Parathyroid adenoma (tissue), 2 donors: ENCODE results near the gene CAMK1D.

ENCODE experiments used
- H2AFZ ChIP-seq: fragments of 300-600 bp; sonication (generic); one replicate; pipeline ENCODE4 v1.7.0; 2017; ENCODE audit warnings: antibody characterized with exemption, mild to moderate bottlenecking
- H3K27ac ChIP-seq: fragments of 300-600 bp; sonication (generic); one replicate; pipeline ENCODE4 v1.7.0; 2017
- H3K27me3 ChIP-seq: fragments of 300-600 bp; sonication (generic); one replicate; pipeline ENCODE4 v1.7.0; 2017; ENCODE audit warnings: low read length; ENCODE audit not compliant: control insufficient read depth, insufficient read depth
- H3K36me3 ChIP-seq: fragments of 300-600 bp; sonication (generic); one replicate; pipeline ENCODE4 v1.7.0; 2017; ENCODE audit warnings: low read length; ENCODE audit not compliant: control insufficient read depth, insufficient read depth
- H3K4me1 ChIP-seq: fragments of 300-600 bp; sonication (generic); one replicate; pipeline ENCODE4 v1.7.0; 2017; ENCODE audit warnings: control low read depth
- H3K4me2 ChIP-seq: fragments of 300-600 bp; sonication (generic); one replicate; pipeline ENCODE4 v1.7.0; 2017; ENCODE audit warnings: low read length
- H3K4me3 ChIP-seq: fragments of 300-600 bp; sonication (generic); one replicate; pipeline ENCODE4 v1.7.0; 2017; ENCODE audit warnings: low read depth, low read length
- H3K79me2 ChIP-seq: fragments of 300-600 bp; sonication (generic); one replicate; pipeline ENCODE4 v1.7.0; 2017; ENCODE audit warnings: control low read depth
- H3K9ac ChIP-seq: fragments of 300-600 bp; sonication (generic); one replicate; pipeline ENCODE4 v1.7.0; 2017; ENCODE audit warnings: mild to moderate bottlenecking
- H3K9me3 ChIP-seq: fragments of 300-600 bp; sonication (generic); one replicate; pipeline ENCODE4 v1.7.0; 2017; ENCODE audit warnings: low read length; ENCODE audit not compliant: control insufficient read depth
- TF ChIP-seq, protein P1 (sequence below): fragments of 300-600 bp; sonication (generic); IDR thresholded peaks from one replicate; pipeline ENCODE4 v1.7.0; 2017; ENCODE audit warnings: antibody characterized with exemption, mild to moderate bottlenecking
- donor health status: primary hyperparathyroidism.

The CAMK1D gene

DNA sequence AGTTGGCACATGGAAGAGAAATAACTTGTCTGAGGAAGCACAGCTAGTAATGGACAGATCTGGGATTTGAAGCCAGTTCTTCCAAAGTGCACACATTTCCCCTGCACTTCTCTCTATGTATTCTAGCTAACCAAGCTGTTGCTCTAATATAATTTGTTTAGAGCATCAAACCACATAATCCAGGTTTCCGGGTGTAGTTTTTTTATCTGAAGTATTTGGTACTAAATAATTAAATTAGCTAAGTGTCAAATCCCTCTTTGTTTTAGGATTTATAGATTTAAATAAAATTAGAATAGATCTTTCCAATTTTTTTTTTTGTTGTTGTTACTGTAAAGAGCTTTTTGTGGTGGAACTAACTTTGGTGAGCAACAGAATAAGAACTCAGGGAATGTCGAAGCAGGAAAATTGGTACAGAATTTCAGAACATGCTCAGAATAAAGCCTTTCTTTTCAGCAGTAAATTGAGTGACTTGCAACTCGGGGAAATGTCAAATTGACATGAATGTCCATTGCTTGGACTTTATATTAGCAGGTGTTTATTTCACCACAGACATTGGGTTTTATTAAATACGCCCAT, 33.7 kb downstream of the CAMK1D start:
- Histone ChIP-seq H3K9ac (no peak overlapping the region), H2AFZ (no peak overlapping the region), H3K4me1 (no peaks in the 10 kb centered on the region), H3K27ac (no peak overlapping the region), H3K79me2 (no peaks in the 10 kb centered on the region), H3K36me3 (no peaks in the 10 kb centered on the region), H3K4me2 (no peak overlapping the region), H3K9me3 (no peaks in the 10 kb centered on the region), H3K27me3 (no peaks in the 10 kb centered on the region), H3K4me3 (no peak overlapping the region)
- TF ChIP-seq, protein P1, sequence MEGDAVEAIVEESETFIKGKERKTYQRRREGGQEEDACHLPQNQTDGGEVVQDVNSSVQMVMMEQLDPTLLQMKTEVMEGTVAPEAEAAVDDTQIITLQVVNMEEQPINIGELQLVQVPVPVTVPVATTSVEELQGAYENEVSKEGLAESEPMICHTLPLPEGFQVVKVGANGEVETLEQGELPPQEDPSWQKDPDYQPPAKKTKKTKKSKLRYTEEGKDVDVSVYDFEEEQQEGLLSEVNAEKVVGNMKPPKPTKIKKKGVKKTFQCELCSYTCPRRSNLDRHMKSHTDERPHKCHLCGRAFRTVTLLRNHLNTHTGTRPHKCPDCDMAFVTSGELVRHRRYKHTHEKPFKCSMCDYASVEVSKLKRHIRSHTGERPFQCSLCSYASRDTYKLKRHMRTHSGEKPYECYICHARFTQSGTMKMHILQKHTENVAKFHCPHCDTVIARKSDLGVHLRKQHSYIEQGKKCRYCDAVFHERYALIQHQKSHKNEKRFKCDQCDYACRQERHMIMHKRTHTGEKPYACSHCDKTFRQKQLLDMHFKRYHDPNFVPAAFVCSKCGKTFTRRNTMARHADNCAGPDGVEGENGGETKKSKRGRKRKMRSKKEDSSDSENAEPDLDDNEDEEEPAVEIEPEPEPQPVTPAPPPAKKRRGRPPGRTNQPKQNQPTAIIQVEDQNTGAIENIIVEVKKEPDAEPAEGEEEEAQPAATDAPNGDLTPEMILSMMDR, result no peak

- Histone ChIP-seq H3K4me2 (no peak overlapping the region), H3K4me1 (no peaks in the 10 kb centered on the region), H2AFZ (no peak overlapping the region), H3K27me3 (no peaks in the 10 kb centered on the region), H3K27ac (no peak overlapping the region), H3K4me3 (no peak overlapping the region), H3K9ac (no peak overlapping the region), H3K79me2 (no peaks in the 10 kb centered on the region), H3K9me3 (no peaks in the 10 kb centered on the region), H3K36me3 (no peaks in the 10 kb centered on the region)
- TF ChIP-seq, protein P1, result no peak
Measured at GRCh38 chr10:12384906-12385305, 35.6 kb downstream of the CAMK1D start.

DNA sequence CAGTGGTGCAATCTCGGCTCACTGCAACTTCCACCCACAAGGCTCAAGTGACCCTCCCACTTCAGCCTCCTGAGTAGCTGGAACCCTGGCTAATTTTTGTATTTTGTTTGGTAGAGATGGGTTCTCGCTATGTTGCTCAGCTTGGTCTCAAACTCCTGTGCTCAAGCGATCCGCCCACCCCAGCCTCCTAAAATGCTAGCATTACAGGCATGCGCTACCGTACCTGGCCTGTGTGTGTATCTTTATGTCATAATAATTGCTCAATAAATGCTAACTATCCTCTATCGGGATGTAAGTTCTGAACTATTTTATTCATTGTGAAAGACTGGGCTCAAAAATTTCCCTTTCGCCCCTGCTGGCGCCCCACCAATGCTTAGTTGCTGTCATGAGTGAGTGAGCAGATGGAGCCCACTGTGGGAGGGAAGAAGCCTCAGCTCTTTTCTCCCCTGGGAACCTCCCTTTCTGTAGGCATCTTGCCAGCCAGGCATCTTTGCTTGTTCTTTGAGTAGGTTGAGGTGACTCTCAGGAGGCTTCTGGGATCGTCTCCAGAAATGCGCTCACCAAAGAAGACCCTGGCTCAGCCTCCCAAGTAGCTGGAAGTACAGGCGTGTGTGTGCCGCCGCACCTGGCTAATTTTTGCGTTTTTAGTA, 38.3 kb downstream of the CAMK1D start:
- Histone ChIP-seq H3K4me1 (no peaks in the 10 kb centered on the region), H3K36me3 (no peaks in the 10 kb centered on the region), H3K27ac (no peak overlapping the region), H3K4me2 (no peak overlapping the region), H2AFZ (no peak overlapping the region), H3K9ac (no peak overlapping the region), H3K4me3 (no peak overlapping the region), H3K27me3 (no peaks in the 10 kb centered on the region), H3K79me2 (no peaks in the 10 kb centered on the region), H3K9me3 (no peaks in the 10 kb centered on the region)
- TF ChIP-seq, protein P1, result no peak

DNA sequence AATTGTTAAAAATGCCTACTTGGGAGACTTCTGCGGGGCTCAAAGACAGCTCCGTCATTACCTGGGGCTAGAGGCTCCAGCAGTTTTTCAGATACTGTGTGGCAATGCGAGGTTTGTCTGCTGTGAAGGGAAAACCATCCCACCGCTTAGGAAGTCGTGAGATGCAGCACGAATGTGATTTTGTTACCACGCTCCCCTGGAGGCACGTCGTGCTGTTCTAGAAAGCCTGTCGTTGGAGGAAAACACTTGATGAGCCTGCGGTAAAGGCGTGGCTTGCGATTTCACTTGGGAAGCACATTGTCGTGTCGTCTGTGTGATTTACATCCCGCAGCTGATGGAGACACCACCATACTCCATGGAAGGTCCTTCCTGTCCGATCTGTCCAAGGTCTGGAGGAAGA, 39.3 kb downstream of the CAMK1D start:
- Histone ChIP-seq H3K27me3 (no peaks in the 10 kb centered on the region), H3K9me3 (no peaks in the 10 kb centered on the region), H3K4me1 (no peaks in the 10 kb centered on the region), H3K4me2 (no peak overlapping the region), H3K27ac (no peak overlapping the region), H3K36me3 (no peaks in the 10 kb centered on the region), H3K4me3 (no peak overlapping the region), H3K79me2 (no peaks in the 10 kb centered on the region), H2AFZ (no peak overlapping the region), H3K9ac (no peak overlapping the region)
- TF ChIP-seq, protein P1, result no peak

DNA sequence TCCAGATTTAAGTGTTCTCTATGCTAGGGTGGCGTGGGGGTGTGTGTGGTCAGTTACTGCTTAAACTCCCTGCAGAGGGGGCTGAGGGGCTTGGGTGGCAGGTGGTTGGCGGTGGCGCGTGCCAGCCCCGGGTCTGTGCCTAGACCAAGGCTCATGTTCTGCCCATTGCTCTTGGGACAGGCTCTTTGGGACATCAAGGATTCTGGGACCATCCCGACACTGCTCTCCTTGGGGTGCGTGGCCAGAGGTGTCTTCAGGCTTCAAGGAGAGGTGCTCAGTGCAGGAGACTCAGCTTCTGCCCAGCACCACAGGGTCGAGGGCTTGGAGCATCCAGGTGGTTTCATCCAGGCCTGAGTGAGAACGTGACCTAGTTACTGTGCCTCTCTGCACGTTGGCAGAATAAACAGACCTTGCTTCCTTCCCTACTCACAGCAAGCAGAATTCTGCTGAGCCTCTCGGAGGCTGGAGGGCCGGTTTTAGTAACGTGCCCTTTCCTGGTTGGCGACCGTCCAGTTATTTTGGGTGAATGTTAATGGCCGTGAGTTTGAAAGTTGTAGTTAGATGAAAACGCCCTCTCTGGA, 39.9 kb downstream of the CAMK1D start:
- no peak overlapping the region for H3K4me3 ChIP-seq
- no peaks in the 10 kb centered on the region for H3K4me1 ChIP-seq
- H3K27ac ChIP-seq, result no peak overlapping the region
- no peaks in the 10 kb centered on the region for H3K9me3 ChIP-seq
- no peak overlapping the region for H3K9ac ChIP-seq
- TF ChIP-seq, protein P1, result no peak
- H3K27me3 ChIP-seq, result no peaks in the 10 kb centered on the region
- H3K79me2 ChIP-seq, result no peaks in the 10 kb centered on the region
- no peaks in the 10 kb centered on the region for H3K36me3 ChIP-seq
- no peak overlapping the region for H2AFZ ChIP-seq
- H3K4me2 ChIP-seq, result no peak overlapping the region
